OCI-LY3 (cell line): ENCODE data around the gene PLOD1.

ENCODE experiments used
- CTCF ChIP-seq: fragments of 200-600, 300-600 bp; sonication (generic); IDR thresholded peaks from 2 replicates; pipeline ENCODE4 v1.5.1; 2014; ENCODE audit warnings: antibody characterized with exemption, low read length, low read depth
- EZH2phosphoT487 ChIP-seq: fragments of 200-600 bp; shearing (Covaris generic); IDR thresholded peaks from 2 replicates; pipeline ENCODE4 v1.6.1; 2018; ENCODE audit warnings: antibody characterized with exemption, mixed run types, low read depth

- TF ChIP-seq CTCF (peak; percentile 65), EZH2phosphoT487 (no peak)
Observed at GRCh38 chr1:12001249-12001917, 66.9 kb downstream of the PLOD1 start.
